Activated naive CD8-positive, alpha-beta T cell treated with anti-CD3 and anti-CD28 coated beads for 36 hours (primary cell): Measurements from ENCODE around the gene GPC5. TPM values are rescaled to one million over a fixed set of nuclear protein-coding genes. Genes with fewer than 3 reads are reported as not detected.
A peak's percentile ranks its signal among the peaks of the same experiment; 100 is the strongest.
"Not testable (repeated sequence)": the region's sequence is repeated elsewhere in the genome, so short reads cannot be mapped to it uniquely, and the experiment has no call there.

Experiments
- DNase-seq: peaks from one replicate; pipeline ENCODE4 v3.0.0; 2021
- H3K27ac Mint-ChIP-seq: one replicate; pipeline ENCODE4 v1.8.0; 2022; ENCODE audit warnings: mild to moderate bottlenecking, moderate library complexity, mixed read lengths
- H3K27me3 Mint-ChIP-seq: one replicate; pipeline ENCODE4 v1.8.0; 2022; ENCODE audit warnings: mild to moderate bottlenecking, mixed read lengths
- H3K36me3 Mint-ChIP-seq: one replicate; pipeline ENCODE4 v1.8.0; 2021; ENCODE audit warnings: mild to moderate bottlenecking, mixed read lengths
- H3K4me1 Mint-ChIP-seq: one replicate; pipeline ENCODE4 v1.8.0; 2021; ENCODE audit warnings: mixed read lengths
- H3K4me3 Mint-ChIP-seq: one replicate; pipeline ENCODE4 v1.8.0; 2022; ENCODE audit warnings: mild to moderate bottlenecking, moderate library complexity, mixed read lengths
- H3K9me3 Mint-ChIP-seq: one replicate; pipeline ENCODE4 v1.8.0; 2022; ENCODE audit warnings: mixed read lengths
- total RNA-seq, 2 experiments: library from RNA; stranded (reverse); gene quantifications; one replicate each; pipeline ENCODE4 v1.2.3, GENCODE V29; 2021

The GPC5 gene
- total RNA-seq, 2 experiments from 2014 or later: 0.23 TPM; not detected in 1

- Mint-ChIP-seq H3K27me3 (peaks cover 68% of the 10 kb centered on the region), H3K27ac (no peak overlapping the region), H3K36me3 (no peaks in the 10 kb centered on the region), H3K4me1 (peaks cover 12% of the 10 kb centered on the region), H3K9me3 (no peaks in the 10 kb centered on the region), H3K4me3 (peak overlapping the region; percentile 65)
- peak; percentile 8 for DNase-seq
Measured at GRCh38 chr13:91399189-91400062, 1.0 kb downstream of the GPC5 start.

DNA sequence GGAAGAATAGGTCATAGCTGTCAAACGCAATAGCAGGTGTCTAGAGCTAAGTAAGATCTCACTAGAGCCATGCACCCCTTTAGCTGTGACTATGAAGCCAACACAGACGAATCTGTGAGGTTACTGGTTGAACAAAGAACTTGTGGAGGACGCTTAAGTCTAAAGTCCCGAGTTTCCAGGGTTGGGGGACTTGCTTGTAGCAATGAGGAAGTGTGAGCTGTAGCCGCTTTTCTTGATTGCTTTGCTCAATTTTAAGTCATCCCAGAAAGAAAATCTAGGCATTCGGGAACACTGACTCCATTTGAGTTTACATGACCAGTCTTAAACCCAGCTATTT is 1.6 kb downstream of the GPC5 start:
- no peak overlapping the region for H3K4me3 Mint-ChIP-seq
- no peaks in the 10 kb centered on the region for H3K36me3 Mint-ChIP-seq
- peaks cover 62% of the 10 kb centered on the region for H3K27me3 Mint-ChIP-seq
- H3K27ac Mint-ChIP-seq: no peak overlapping the region
- H3K9me3 Mint-ChIP-seq: no peaks in the 10 kb centered on the region
- H3K4me1 Mint-ChIP-seq: peaks cover 12% of the 10 kb centered on the region
- DNase-seq: no peak

DNA sequence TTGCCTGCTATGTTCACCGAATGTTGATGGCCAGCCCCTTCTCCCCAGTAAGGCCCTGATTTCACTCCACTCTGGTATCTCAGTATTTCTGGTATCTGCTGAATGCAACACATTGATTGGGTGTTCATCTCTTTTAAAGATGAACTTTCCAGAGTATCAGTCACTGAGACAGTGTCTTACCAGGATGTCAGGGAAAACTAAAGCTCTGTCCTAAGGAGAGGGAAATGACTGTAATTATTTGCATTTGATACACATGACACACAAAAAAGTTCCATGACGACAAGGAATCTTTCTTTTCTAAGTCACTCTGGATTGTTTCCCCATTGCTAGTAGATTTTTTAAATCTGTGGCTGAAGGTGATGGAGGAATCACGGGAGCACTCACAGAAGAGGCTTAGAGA is 2.2 kb downstream of the GPC5 start:
- peaks cover 55% of the 10 kb centered on the region for H3K27me3 Mint-ChIP-seq
- H3K27ac Mint-ChIP-seq: no peak overlapping the region
- H3K4me3 Mint-ChIP-seq: no peak overlapping the region
- no peaks in the 10 kb centered on the region for H3K9me3 Mint-ChIP-seq
- H3K4me1 Mint-ChIP-seq: peaks cover 12% of the 10 kb centered on the region
- no peak for DNase-seq
- no peaks in the 10 kb centered on the region for H3K36me3 Mint-ChIP-seq

DNA sequence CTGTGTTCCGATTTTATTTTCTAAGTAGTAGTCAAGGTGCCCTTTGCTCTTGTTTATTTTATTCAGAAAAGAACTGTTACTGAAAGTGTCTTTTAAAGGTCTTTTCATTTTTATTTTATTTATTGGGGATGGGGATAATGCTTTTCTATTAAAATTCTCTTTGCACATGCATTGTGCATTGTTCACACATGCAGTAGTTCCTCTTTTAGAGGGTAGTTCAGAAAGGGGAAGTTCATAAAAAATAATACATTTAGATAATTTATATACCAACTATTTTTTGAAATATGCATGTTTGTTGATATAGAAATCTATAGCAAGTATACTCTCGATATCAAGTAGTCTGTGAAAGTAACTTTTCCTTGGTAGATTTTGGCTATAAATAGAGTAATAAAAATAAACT is 3.5 kb downstream of the GPC5 start:
- Mint-ChIP-seq H3K27me3 (peaks cover 44% of the 10 kb centered on the region), H3K4me1 (peaks cover 12% of the 10 kb centered on the region), H3K4me3 (no peak overlapping the region), H3K27ac (no peak overlapping the region), H3K9me3 (peaks cover 2% of the 10 kb centered on the region), H3K36me3 (no peaks in the 10 kb centered on the region)
- DNase-seq: no peak

GRCh38 chr13:91405240-91405639 is 6.8 kb downstream of the GPC5 start:
- Mint-ChIP-seq H3K9me3 (peaks cover 2% of the 10 kb centered on the region), H3K4me1 (no peaks in the 10 kb centered on the region), H3K27me3 (peaks cover 17% of the 10 kb centered on the region)

GRCh38 chr13:91406619-91407018 is 8.2 kb downstream of the GPC5 start:
- no peak overlapping the region for H3K27ac Mint-ChIP-seq
- H3K27me3 Mint-ChIP-seq: peaks cover 4% of the 10 kb centered on the region
- no peaks in the 10 kb centered on the region for H3K4me1 Mint-ChIP-seq
- H3K36me3 Mint-ChIP-seq: no peaks in the 10 kb centered on the region
- H3K9me3 Mint-ChIP-seq: peaks cover 2% of the 10 kb centered on the region
- DNase-seq: peak; percentile 6
- H3K4me3 Mint-ChIP-seq: no peak overlapping the region

More at GRCh38 chr13:91405240-91405639, 6.8 kb downstream of the GPC5 start:
- no peaks in the 10 kb centered on the region for H3K36me3 Mint-ChIP-seq
- H3K4me3 Mint-ChIP-seq: no peak overlapping the region
- no peak for DNase-seq
- no peak overlapping the region for H3K27ac Mint-ChIP-seq

- Mint-ChIP-seq H3K9me3 (peaks cover 2% of the 10 kb centered on the region), H3K27ac (no peak overlapping the region), H3K4me3 (no peak overlapping the region), H3K27me3 (no peaks in the 10 kb centered on the region), H3K36me3 (no peaks in the 10 kb centered on the region), H3K4me1 (no peaks in the 10 kb centered on the region)
- no peak for DNase-seq
Measured at GRCh38 chr13:91408971-91409370, 10.6 kb downstream of the GPC5 start.

GRCh38 chr13:91416579-91416978 is 18.2 kb downstream of the GPC5 start:
- H3K4me1 Mint-ChIP-seq, H3K9me3 Mint-ChIP-seq, H3K4me3 Mint-ChIP-seq, DNase-seq, H3K27ac Mint-ChIP-seq, H3K36me3 Mint-ChIP-seq: not testable (repeated sequence)
- peaks cover 19% of the 10 kb centered on the region for H3K27me3 Mint-ChIP-seq

DNA sequence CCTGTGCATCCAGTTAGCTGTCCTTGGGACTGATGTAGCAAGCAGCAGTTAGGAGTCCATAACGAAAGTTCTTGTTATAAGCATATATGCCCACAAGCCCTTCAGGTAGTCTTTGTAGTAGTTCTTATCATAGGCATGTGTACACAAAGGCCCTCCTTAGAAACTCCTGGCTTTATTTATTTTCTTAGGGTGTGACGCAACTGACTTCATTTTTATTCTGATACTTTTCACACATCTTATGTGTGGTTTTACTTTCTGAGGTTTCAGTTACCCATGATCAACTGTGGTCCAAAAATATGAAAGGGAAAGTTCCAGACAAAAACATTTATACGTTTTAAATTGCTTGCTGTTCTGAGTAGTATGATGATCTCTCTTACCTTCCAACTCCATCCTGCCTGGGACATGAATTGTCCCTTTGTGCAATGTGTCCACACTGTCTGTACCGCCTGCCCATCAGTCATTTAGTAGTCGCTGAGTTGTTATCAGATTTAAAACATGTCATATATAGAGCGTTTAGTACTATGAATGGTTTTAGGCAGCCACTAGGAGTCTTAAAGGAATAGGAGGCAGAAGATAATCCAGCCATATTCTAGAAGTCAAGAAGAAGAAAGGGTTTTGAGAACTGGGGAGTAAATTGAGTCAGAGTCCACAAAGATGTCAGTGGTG is 19.4 kb downstream of the GPC5 start:
- H3K36me3 Mint-ChIP-seq: no peaks in the 10 kb centered on the region
- H3K4me3 Mint-ChIP-seq: no peak overlapping the region
- H3K27ac Mint-ChIP-seq: no peak overlapping the region
- peaks cover 19% of the 10 kb centered on the region for H3K27me3 Mint-ChIP-seq
- no peaks in the 10 kb centered on the region for H3K9me3 Mint-ChIP-seq
- no peak for DNase-seq
- H3K4me1 Mint-ChIP-seq: no peaks in the 10 kb centered on the region

DNA sequence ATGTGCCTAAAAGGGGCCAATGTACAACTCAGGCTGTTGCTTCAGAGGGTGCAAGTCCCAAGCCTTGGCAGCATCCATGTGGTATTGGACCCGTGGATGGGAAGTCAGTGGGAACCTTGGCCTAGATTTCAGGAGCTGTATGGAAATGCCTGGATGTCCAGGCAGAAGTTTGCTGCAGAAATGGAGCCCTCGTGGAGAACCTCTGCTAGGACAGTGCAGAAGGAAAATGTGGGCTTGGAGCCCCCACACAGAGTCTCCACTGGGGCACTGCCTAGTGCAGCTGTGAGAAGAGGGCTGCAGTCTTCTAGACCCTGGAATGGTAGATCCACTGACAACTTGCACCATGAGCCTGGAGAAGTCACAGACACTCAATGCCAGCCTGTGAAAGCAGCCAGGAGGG is 28.5 kb downstream of the GPC5 start:
- H3K4me1 Mint-ChIP-seq: no peaks in the 10 kb centered on the region
- no peak overlapping the region for H3K27ac Mint-ChIP-seq
- no peak overlapping the region for H3K4me3 Mint-ChIP-seq
- peaks cover 6% of the 10 kb centered on the region for H3K27me3 Mint-ChIP-seq
- DNase-seq: no peak
- peaks cover 12% of the 10 kb centered on the region for H3K9me3 Mint-ChIP-seq
- no peaks in the 10 kb centered on the region for H3K36me3 Mint-ChIP-seq

DNA sequence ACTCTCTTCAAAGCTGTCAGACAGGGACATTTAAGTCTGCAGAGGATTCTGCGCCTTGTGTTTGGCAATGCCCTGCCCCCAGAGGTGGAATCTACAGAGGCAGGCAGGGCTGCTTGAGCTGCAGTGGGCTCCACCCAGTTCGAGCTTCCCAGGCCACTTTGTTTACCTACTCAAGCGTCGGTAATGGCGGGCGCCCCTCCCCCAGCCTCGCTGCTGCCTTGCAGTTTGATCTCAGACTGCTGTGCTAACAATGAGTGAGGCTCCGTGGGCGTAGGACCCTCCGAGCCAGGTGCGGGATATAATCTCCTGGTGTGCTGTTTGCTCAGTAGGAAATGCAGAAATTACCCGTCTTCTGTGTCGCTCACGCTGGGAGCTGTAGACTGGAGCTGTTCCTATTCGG is 40.3 kb downstream of the GPC5 start:
- not testable (repeated sequence) for H3K27me3 Mint-ChIP-seq, DNase-seq, H3K4me1 Mint-ChIP-seq

GRCh38 chr13:91450913-91451312 is 52.5 kb downstream of the GPC5 start:
- no peak for DNase-seq
- no peaks in the 10 kb centered on the region for H3K9me3 Mint-ChIP-seq
- no peaks in the 10 kb centered on the region for H3K36me3 Mint-ChIP-seq
- H3K4me3 Mint-ChIP-seq: no peak overlapping the region
- peaks cover 6% of the 10 kb centered on the region for H3K27me3 Mint-ChIP-seq
- H3K4me1 Mint-ChIP-seq: no peaks in the 10 kb centered on the region
- no peak overlapping the region for H3K27ac Mint-ChIP-seq

More for the DNA sequence above, 40.3 kb downstream of the GPC5 start:
- not testable (repeated sequence) for H3K4me3 Mint-ChIP-seq, H3K9me3 Mint-ChIP-seq, H3K36me3 Mint-ChIP-seq, H3K27ac Mint-ChIP-seq

GRCh38 chr13:91454666-91455065 is 56.2 kb downstream of the GPC5 start:
- H3K4me1 Mint-ChIP-seq: no peaks in the 10 kb centered on the region
- no peaks in the 10 kb centered on the region for H3K36me3 Mint-ChIP-seq
- no peak for DNase-seq
- H3K27ac Mint-ChIP-seq: no peak overlapping the region
- H3K4me3 Mint-ChIP-seq: no peak overlapping the region
- peaks cover 16% of the 10 kb centered on the region for H3K27me3 Mint-ChIP-seq
- H3K9me3 Mint-ChIP-seq: no peaks in the 10 kb centered on the region

DNA sequence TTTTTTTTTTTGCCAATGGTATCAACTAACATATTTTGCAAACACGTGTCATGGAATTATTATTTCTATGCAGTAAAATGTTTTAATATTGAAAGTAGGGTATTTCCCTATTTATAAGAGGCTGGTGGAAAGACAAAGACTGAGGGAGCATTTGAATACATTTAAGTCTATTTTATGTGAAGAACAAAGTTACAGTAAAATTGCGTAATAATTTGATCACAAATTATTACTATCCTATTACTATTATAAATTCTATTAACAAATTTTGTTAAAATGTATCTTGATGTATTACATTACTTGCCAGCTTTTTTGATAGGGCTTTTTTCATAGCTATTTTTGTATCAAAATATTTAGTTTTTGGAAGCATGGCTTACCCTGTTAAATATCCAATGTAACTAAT is 58.4 kb downstream of the GPC5 start:
- no peaks in the 10 kb centered on the region for H3K4me1 Mint-ChIP-seq

DNA sequence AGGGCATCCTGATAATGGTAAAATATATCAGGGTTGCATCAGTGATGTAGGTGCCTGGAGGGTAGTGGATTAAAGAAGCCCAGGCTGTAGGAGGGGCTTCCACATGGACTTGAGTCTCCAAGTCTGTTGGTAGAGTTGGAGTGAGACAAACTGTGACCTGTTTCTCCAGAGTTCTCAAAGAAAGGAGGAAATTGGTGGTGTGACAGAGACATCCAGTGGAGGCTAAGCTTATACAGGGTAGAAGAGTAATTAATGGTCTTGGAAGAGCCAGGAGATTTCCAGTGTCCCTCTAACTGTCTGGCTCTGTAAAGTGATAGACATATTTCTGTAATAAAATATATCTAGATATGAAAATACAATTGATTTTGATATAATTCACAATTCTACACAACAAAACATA is 61.1 kb downstream of the GPC5 start:
- H3K4me3 Mint-ChIP-seq: no peak overlapping the region
- H3K36me3 Mint-ChIP-seq: no peaks in the 10 kb centered on the region
- DNase-seq: no peak
- no peak overlapping the region for H3K27ac Mint-ChIP-seq
- H3K4me1 Mint-ChIP-seq: no peaks in the 10 kb centered on the region
- peaks cover 16% of the 10 kb centered on the region for H3K27me3 Mint-ChIP-seq
- H3K9me3 Mint-ChIP-seq: no peaks in the 10 kb centered on the region

More for the DNA sequence above, 58.4 kb downstream of the GPC5 start:
- H3K4me3 Mint-ChIP-seq: no peak overlapping the region
- H3K27me3 Mint-ChIP-seq: peaks cover 16% of the 10 kb centered on the region
- DNase-seq: no peak
- H3K27ac Mint-ChIP-seq: no peak overlapping the region
- H3K36me3 Mint-ChIP-seq: no peaks in the 10 kb centered on the region
- H3K9me3 Mint-ChIP-seq: no peaks in the 10 kb centered on the region

- no peaks in the 10 kb centered on the region for H3K9me3 Mint-ChIP-seq
- no peaks in the 10 kb centered on the region for H3K27me3 Mint-ChIP-seq
- DNase-seq: no peak
- H3K27ac Mint-ChIP-seq: no peak overlapping the region
- no peak overlapping the region for H3K4me3 Mint-ChIP-seq
- no peaks in the 10 kb centered on the region for H3K36me3 Mint-ChIP-seq
- H3K4me1 Mint-ChIP-seq: no peaks in the 10 kb centered on the region
Measured at GRCh38 chr13:91464336-91464735, 65.9 kb downstream of the GPC5 start.
